B cell (primary cell): Measurements from ENCODE around the gene D2HGDH.

Experiments
- CTCF ChIP-seq: fragments of 200-600 bp; IDR thresholded peaks from one replicate; pipeline ENCODE4 v1.8.0; 2022; ENCODE audit warnings: antibody characterized with exemption, mild to moderate bottlenecking
- EZH2 ChIP-seq: IDR thresholded peaks from 2 replicates; pipeline ENCODE4 v1.6.1; 2012; ENCODE audit warnings: borderline replicate concordance, low read depth, mild to moderate bottlenecking, moderate library complexity, low read length; ENCODE audit not compliant: insufficient read depth, poor library complexity, severe bottlenecking

GRCh38 chr2:241755166-241755565 is 20.7 kb downstream of the D2HGDH start:
- TF ChIP-seq CTCF: no peak
- no peak for TF ChIP-seq EZH2
